ENCODE data around the gene NOC4L. TPM values are rescaled to one million over a fixed set of nuclear protein-coding genes. Genes with fewer than 3 reads are reported as not detected.
"Not testable (repeated sequence)": the region's sequence is repeated elsewhere in the genome, so short reads cannot be mapped to it uniquely, and the experiment has no call there.

Gene NOC4L
- total RNA-seq, 1 donor from 2014 or later: 29.1 TPM

- ATAC-seq (ENCODE audit: low read depth): peak; percentile 7
- POLR2A ChIA-PET: no interaction called here
- TF ChIP-seq CTCF (IDR thresholded peaks at IDR 0.05): no peak
- Mint-ChIP-seq H3K27me3 (peaks cover 2% of the 10 kb centered on the region), H3K9me3 (peaks cover 10% of the 10 kb centered on the region), H3K27ac (peak overlapping the region; percentile 59), H3K4me1 (peaks cover 16% of the 10 kb centered on the region), H3K4me3 (peak overlapping the region; percentile 85), H3K36me3 (ENCODE audit: low read depth) (peaks cover 2% of the 10 kb centered on the region)
- no peak for DNase-seq
- intact Hi-C loops (cut with micrococcal nuclease): no loop called here
- CTCF ChIA-PET: interaction anchor here (1.2 kb wide), 1 partner anchor 37 kb away, joined by 7 read pairs; no protein-coding TSS in a partner anchor
These were observed 45.9 kb downstream of the NOC4L start for GRCh38 chr12:132190012-132190755.

DNA sequence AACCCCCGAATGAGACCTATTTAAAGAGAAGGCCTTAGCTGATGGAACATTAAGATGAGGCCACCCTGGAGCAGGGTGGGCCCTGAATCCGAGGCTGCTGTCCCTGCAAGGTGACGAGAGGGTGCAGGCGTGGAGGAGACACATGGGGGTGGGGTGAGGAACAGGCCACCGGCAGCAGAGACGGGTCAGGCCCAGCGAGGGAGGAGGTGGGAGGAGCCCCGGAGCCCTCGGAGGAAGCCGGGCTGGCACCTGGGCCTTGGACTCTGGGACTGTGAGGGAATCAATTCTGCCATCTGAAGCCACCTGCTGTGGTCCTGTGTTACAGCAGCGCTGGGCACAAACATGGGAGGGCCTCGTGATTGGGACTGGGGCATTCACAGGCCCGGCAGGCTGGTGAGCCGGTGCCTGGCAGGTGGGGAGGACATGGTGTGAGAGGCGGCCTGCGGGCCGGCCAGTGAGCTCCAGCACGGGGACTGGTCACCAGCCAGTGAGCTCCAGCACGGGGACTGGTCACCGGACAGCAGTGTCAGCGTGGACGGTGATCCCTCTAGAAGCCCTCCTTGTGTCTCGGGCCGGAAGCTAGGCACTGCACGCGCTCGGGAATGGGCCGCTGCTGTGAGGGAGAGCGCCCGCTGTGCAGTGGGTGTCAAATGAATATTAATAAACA, 46.7 kb downstream of the NOC4L start:
- no peak overlapping the region for H3K27ac Mint-ChIP-seq
- intact Hi-C loops (cut with micrococcal nuclease): no loop called here
- peaks cover 2% of the 10 kb centered on the region for H3K36me3 Mint-ChIP-seq (ENCODE audit: low read depth)
- H3K4me3 Mint-ChIP-seq: no peak overlapping the region
- H3K4me1 Mint-ChIP-seq: peaks cover 16% of the 10 kb centered on the region
- peaks cover 7% of the 10 kb centered on the region for H3K9me3 Mint-ChIP-seq
- ChIA-PET POLR2A (no interaction called here), CTCF (interaction anchor here (0.9 kb wide), 1 partner anchor 37 kb away, joined by 3 read pairs; no protein-coding TSS in a partner anchor)
- H3K27me3 Mint-ChIP-seq: peaks cover 2% of the 10 kb centered on the region
- no peak for DNase-seq
- no peak for ATAC-seq (ENCODE audit: low read depth)
- TF ChIP-seq CTCF (IDR thresholded peaks at IDR 0.05): no peak

DNA sequence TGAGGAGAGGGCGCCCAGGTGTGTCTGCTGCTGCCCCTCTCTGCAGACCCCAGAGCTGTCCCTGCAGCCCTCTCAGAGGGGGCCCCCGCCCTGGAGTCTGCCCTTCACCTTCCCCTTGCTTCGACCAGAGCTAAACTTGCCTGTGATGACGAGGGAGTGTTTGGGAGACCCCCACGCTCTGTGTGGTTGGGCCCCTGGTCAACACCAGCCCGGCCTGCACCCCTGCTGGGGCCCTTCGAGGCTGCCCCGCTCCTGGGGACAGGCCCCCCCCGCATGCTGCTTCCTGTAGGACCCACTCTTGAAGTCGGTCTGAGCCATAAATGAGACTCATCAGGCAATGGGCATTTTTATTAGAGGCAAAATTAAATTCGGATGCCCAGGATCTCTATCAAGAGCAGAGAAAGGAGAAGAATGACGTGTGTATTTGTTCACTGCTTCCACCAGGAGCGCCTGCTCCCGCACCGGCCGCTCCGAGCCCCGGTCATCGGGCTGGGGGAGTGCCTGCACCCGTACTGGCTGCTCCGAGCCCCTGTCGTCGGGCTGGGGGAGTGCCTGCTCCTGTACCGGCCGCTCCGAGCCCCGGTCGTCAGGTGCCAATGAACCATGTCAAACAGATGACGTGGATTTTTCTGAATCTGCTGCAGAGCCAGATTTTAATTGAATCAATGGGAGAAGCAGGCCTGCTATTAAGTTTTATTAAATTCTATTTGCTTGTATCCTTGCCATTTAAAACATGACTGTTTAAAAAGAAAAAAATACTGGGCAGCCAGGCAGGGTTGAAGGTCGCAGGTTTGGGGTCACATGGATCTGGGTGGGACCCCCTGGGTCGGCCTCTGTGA, 47.7 kb downstream of the NOC4L start:
- CTCF ChIA-PET: interaction anchor here (0.9 kb wide), 1 partner anchor 38 kb away, joined by 3 read pairs; no protein-coding TSS in a partner anchor
- H3K4me1 Mint-ChIP-seq: peaks cover 16% of the 10 kb centered on the region
- DNase-seq (no peak), ATAC-seq (ENCODE audit: low read depth) (no peak)
- TF ChIP-seq CTCF (IDR thresholded peaks at IDR 0.05): no peak
- no peak overlapping the region for H3K4me3 Mint-ChIP-seq
- H3K9me3 Mint-ChIP-seq: peaks cover 6% of the 10 kb centered on the region
- peaks cover 2% of the 10 kb centered on the region for H3K27me3 Mint-ChIP-seq
- peaks cover 2% of the 10 kb centered on the region for H3K36me3 Mint-ChIP-seq (ENCODE audit: low read depth)
- H3K27ac Mint-ChIP-seq: no peak overlapping the region
- POLR2A ChIA-PET: no interaction called here
- intact Hi-C loops (cut with micrococcal nuclease): no loop called here

- peaks cover 2% of the 10 kb centered on the region for H3K36me3 Mint-ChIP-seq (ENCODE audit: low read depth)
- TF ChIP-seq CTCF (IDR thresholded peaks at IDR 0.05): no peak
- intact Hi-C loops (cut with micrococcal nuclease): no loop called here
- peaks cover 6% of the 10 kb centered on the region for H3K9me3 Mint-ChIP-seq
- H3K27me3 Mint-ChIP-seq: peaks cover 2% of the 10 kb centered on the region
- no peak overlapping the region for H3K4me3 Mint-ChIP-seq
- ATAC-seq (ENCODE audit: low read depth) (no peak), DNase-seq (no peak)
- ChIA-PET POLR2A (no interaction called here), CTCF (no interaction called here)
- no peak overlapping the region for H3K27ac Mint-ChIP-seq
- H3K4me1 Mint-ChIP-seq: peaks cover 16% of the 10 kb centered on the region
These were observed 49.8 kb downstream of the NOC4L start for GRCh38 chr12:132194056-132194455.

DNA sequence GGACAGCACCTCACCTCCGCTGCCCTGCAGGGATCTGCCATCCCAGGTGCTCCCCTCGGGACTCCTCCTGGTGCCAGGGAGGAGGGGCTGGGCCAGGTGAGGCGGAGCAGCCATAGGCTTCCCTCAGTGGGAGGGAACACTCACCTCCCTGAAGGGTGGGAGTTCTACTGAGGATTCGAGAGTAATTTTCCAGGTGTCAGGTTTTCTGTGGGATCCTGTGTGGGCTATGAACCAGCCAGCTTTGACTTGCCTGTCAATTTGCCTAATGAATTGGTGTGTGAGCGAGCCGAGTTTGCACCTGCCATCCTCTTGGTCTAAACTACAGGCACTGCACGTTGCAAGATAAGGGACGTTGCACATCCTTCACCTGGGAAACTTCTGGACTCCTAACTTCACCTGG, 50.3 kb downstream of the NOC4L start:
- TF ChIP-seq CTCF (IDR thresholded peaks at IDR 0.05): no peak
- DNase-seq: no peak
- peaks cover 12% of the 10 kb centered on the region for H3K4me1 Mint-ChIP-seq
- H3K36me3 Mint-ChIP-seq (ENCODE audit: low read depth): no peaks in the 10 kb centered on the region
- POLR2A ChIA-PET: no interaction called here
- ATAC-seq (ENCODE audit: low read depth): no peak
- H3K4me3 Mint-ChIP-seq: no peak overlapping the region
- peaks cover 2% of the 10 kb centered on the region for H3K27me3 Mint-ChIP-seq
- intact Hi-C loops (cut with micrococcal nuclease): no loop called here
- CTCF ChIA-PET: no interaction called here
- H3K27ac Mint-ChIP-seq: no peak overlapping the region
- peaks cover 6% of the 10 kb centered on the region for H3K9me3 Mint-ChIP-seq

DNA sequence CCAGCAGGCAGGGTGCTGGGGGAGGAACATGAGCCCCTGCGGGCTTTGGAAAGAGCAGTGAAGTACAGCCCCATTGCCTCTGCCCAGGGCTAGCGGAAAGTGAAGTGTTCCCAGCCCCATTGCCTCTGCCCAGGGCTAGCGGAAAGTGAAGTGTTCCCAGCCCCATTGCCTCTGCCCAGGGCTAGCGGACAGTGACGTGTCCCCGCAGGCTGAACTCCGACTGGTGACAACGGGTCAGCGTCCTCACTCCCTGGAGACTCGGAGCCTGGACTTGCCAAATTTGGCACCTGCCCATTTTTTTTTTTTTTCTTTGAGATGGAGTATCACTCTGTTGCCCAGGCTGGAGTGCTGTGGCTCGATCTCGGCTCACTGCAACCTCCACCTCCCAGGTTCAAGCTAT, 51.0 kb downstream of the NOC4L start:
- ATAC-seq (ENCODE audit: low read depth); H3K27ac Mint-ChIP-seq; H3K4me3 Mint-ChIP-seq; H3K4me1 Mint-ChIP-seq; H3K36me3 Mint-ChIP-seq (ENCODE audit: low read depth); H3K27me3 Mint-ChIP-seq; H3K9me3 Mint-ChIP-seq; intact Hi-C loops (cut with micrococcal nuclease); CTCF ChIA-PET; DNase-seq: not testable (repeated sequence)
- POLR2A ChIA-PET: interaction anchor here (0.6 kb wide), 1 partner anchor 297 kb away, joined by 5 read pairs; no protein-coding TSS in a partner anchor
